Spleen (tissue), 11 donors: ENCODE results near the gene FNBP1. TPM values are rescaled to one million over a fixed set of nuclear protein-coding genes. Genes with fewer than 3 reads are reported as not detected.
"Not testable (repeated sequence)": the region's sequence is repeated elsewhere in the genome, so short reads cannot be mapped to it uniquely, and the experiment has no call there.

Experiments used
- DNase-seq: peaks from one replicate; pipeline ENCODE4 v3.0.0-alpha.2; 2020
- H3K27ac ChIP-seq, 8 donors: fragments of 200-600 bp; sonication (generic) in 7 of 8; 1 replicate in 4 of 8; 2 replicates in 4 of 8; pipeline versions ENCODE4 v1.5.0 to v1.8.0; 2016 to 2021; ENCODE audit warnings: inconsistent platforms in 4 of 8, mild to moderate bottlenecking in 4 of 8, moderate library complexity in 1 of 8
- H3K27me3 ChIP-seq, 7 donors: fragments of 200-600 bp; sonication (generic) in 6 of 7; replicated peaks in 1 of 7; 1 replicate in 4 of 7; 2 replicates in 3 of 7; pipeline versions ENCODE4 v1.5.0 to v1.8.0; 2016 to 2021; ENCODE audit warnings: inconsistent platforms in 3 of 7, mild to moderate bottlenecking in 1 of 7
- H3K36me3 ChIP-seq, 6 donors: fragments of 200-600 bp; sonication (generic) in 5 of 6; 1 replicate in 4 of 6; 2 replicates in 2 of 6; pipeline versions ENCODE4 v1.5.0 to v1.8.0; 2016 to 2021; ENCODE audit warnings: inconsistent platforms in 2 of 6
- H3K4me1 ChIP-seq, 6 donors: fragments of 200-600 bp; sonication (generic) in 5 of 6; 1 replicate in 3 of 6; 2 replicates in 3 of 6; pipeline versions ENCODE4 v1.5.0 to v1.8.0; 2016 to 2021; ENCODE audit warnings: inconsistent platforms in 3 of 6
- H3K4me3 ChIP-seq, 8 donors: fragments of 200-600 bp; sonication (generic) in 7 of 8; 1 replicate in 4 of 8; 2 replicates in 4 of 8; pipeline versions ENCODE4 v1.5.0 to v1.8.0; 2016 to 2021; ENCODE audit warnings: inconsistent platforms in 4 of 8, mild to moderate bottlenecking in 4 of 8, moderate library complexity in 2 of 8
- H3K9me3 ChIP-seq, 8 donors: fragments of 200-600 bp; sonication (generic) in 7 of 8; 1 replicate in 4 of 8; 2 replicates in 4 of 8; pipeline versions ENCODE4 v1.5.0 to v1.8.0; 2016 to 2021; ENCODE audit warnings: inconsistent platforms in 4 of 8
- CTCF ChIP-seq, 11 experiments: fragments of 200-600 bp in 7 of 11; fragments of 450-650 bp in 4 of 11; sonication (generic) in 4 of 11; IDR thresholded peaks in 8 of 11; conservative IDR thresholded peaks in 3 of 11; 1 replicate in 7 of 11; 2 replicates in 4 of 11; pipeline versions ENCODE4 v1.4.0 to v1.8.0; 2016 to 2021; ENCODE audit warnings: antibody characterized with exemption in 11 of 11, inconsistent platforms in 4 of 11, mild to moderate bottlenecking in 1 of 11
- POLR2A ChIP-seq, 3 donors: fragments of 450-650 bp; IDR thresholded peaks; one replicate each; pipeline ENCODE4 v1.5.1; 2017; ENCODE audit warnings: antibody characterized with exemption in 3 of 3, mild to moderate bottlenecking in 1 of 3
- POLR2AphosphoS5 ChIP-seq, 3 donors: sonication (generic); formaldehyde crosslinking; IDR thresholded peaks; one replicate each; pipeline ENCODE4 v1.5.1; 2017; ENCODE audit warnings: antibody characterized with exemption in 3 of 3
- WGBS, 5 donors: extraction: QIAGEN DNeasy Blood & Tissue Kit in 3 of 5; methylation state at CpG; one replicate each; pipeline versions ENCODE4 v1.1.5 to v1.1.7; 2013 to 2018; 5-methylcytosine and 5-hydroxymethylcytosine counted together
- intact Hi-C: fragments of 100-400 bp; cut with DNase I; formaldehyde crosslinking; loops from one replicate; pipeline ENCODE4 v1.15.0; 2023; ENCODE audit warnings: low total_unique reads
- polyA plus RNA-seq, 3 donors: library from polyadenylated mRNA; stranded (reverse); fragments of 200-250 nt; gene quantifications; one replicate each; pipeline ENCODE4 v1.2.1, GENCODE V29; 2013
- total RNA-seq, 7 donors: library from RNA; depleted of rRNA in 3 of 7; stranded (reverse); fragments of >200 nt in 3 of 7; fragmentation: NEBNext Ultra II Directional in 4 of 7; extraction: Animal tissue kit (Norgen Biotek cat#: 25700) in 4 of 7; gene quantifications; one replicate each; pipeline versions ENCODE4 v1.1.0 to v1.2.1, GENCODE V29; 2016 to 2021
- donor health status: healthy with polysubstance abuse.
- donor health status: DM: no; HTN: no; CAD: no; lungs with moderate emphysema.
- donor health status: DM: no; HTN: no; CAD: no.
- donor health status: Bipolar disorder and iron deficiency.
- donor health status: healthy.
- donor health status: DM: no; HTN: no; CAD: no.
- donor health status: DM: yes; HTN: yes; CAD: no.

The FNBP1 gene
- total and polyA plus RNA-seq, 10 donors: 40.6 to 156 (median 146) TPM

- Histone ChIP-seq H3K9me3 (peaks cover 0 to 10% (median 6%) of the 10 kb centered on the region in 8 donors), H3K27ac (peak overlapping the region in 3 of 8 donors; percentile 25 to 76 (median 44))
These were observed 22.4 kb downstream of the FNBP1 start for GRCh38 chr9:130020618-130021017.

GRCh38 chr9:130018265-130018664 lies 24.7 kb downstream of the FNBP1 start:
- no peak overlapping the region for H3K4me3 ChIP-seq
- intact Hi-C loops: no loop called here
- DNase-seq: no peak
- WGBS, 5 donors: 72 to 89% (median 77%) methylated on average over 4 of the region's 4 CpGs
- H3K27ac ChIP-seq: peak overlapping the region in 1 of 8 donors; percentile 9
- H3K27me3 ChIP-seq: no peaks in the 10 kb centered on the region
- H3K36me3 ChIP-seq: peaks cover 0 to 21% (median 2%) of the 10 kb centered on the region in 6 donors
- H3K4me1 ChIP-seq: peaks cover 18 to 92% (median 63%) of the 10 kb centered on the region in 6 donors
- peaks cover 0 to 11% (median 6%) of the 10 kb centered on the region in 8 donors for H3K9me3 ChIP-seq
- no peak for TF ChIP-seq POLR2AphosphoS5 (IDR thresholded peaks at IDR 0.05)
- TF ChIP-seq CTCF (IDR thresholded peaks at IDR 0.05 in 8 of 11, conservative IDR thresholded peaks at IDR 0.05 in 3 of 11): no peak
- no peak for TF ChIP-seq POLR2A (IDR thresholded peaks at IDR 0.05)

More at GRCh38 chr9:130020618-130021017, 22.4 kb downstream of the FNBP1 start:
- intact Hi-C loops: no loop called here
- no peak overlapping the region for H3K4me3 ChIP-seq
- H3K4me1 ChIP-seq: peaks cover 18 to 93% (median 76%) of the 10 kb centered on the region in 6 donors
- no peaks in the 10 kb centered on the region for H3K27me3 ChIP-seq
- no peak for TF ChIP-seq POLR2A (IDR thresholded peaks at IDR 0.05)
- TF ChIP-seq POLR2AphosphoS5 (IDR thresholded peaks at IDR 0.05): no peak
- TF ChIP-seq CTCF (IDR thresholded peaks at IDR 0.05 in 8 of 11, conservative IDR thresholded peaks at IDR 0.05 in 3 of 11): no peak
- no peak for DNase-seq
- peaks cover 0 to 21% (median 2%) of the 10 kb centered on the region in 6 donors for H3K36me3 ChIP-seq
- WGBS, 5 donors: 58 to 67% (median 65%) methylated on average over 7 of the region's 7 CpGs

GRCh38 chr9:130017510-130017909 lies 25.5 kb downstream of the FNBP1 start:
- DNase-seq, intact Hi-C loops, H3K27me3 ChIP-seq, H3K4me3 ChIP-seq: not testable (repeated sequence)
- WGBS, 5 donors: 85 to 94% (median 90%) methylated on average over 8 of the region's 8 CpGs
- H3K36me3 ChIP-seq: peaks cover 0 to 21% (median 2%) of the 10 kb centered on the region in 6 donors
- peak overlapping the region in 3 of 8 donors; percentile 12 to 43 (median 14) for H3K27ac ChIP-seq
- H3K4me1 ChIP-seq: peaks cover 11 to 92% (median 62%) of the 10 kb centered on the region in 6 donors
- peaks cover 0 to 11% (median 6%) of the 10 kb centered on the region in 8 donors for H3K9me3 ChIP-seq

GRCh38 chr9:130017076-130017475 lies 25.9 kb downstream of the FNBP1 start:
- H3K4me3 ChIP-seq: no peak overlapping the region
- TF ChIP-seq POLR2A (IDR thresholded peaks at IDR 0.05): no peak
- no peak for TF ChIP-seq POLR2AphosphoS5 (IDR thresholded peaks at IDR 0.05)
- no peak for TF ChIP-seq CTCF (IDR thresholded peaks at IDR 0.05 in 8 of 11, conservative IDR thresholded peaks at IDR 0.05 in 3 of 11)
- no peak for DNase-seq
- peaks cover 9 to 92% (median 60%) of the 10 kb centered on the region in 6 donors for H3K4me1 ChIP-seq
- peaks cover 0 to 21% (median 2%) of the 10 kb centered on the region in 6 donors for H3K36me3 ChIP-seq
- WGBS, 5 donors: 60 to 85% (median 77%) methylated on average over 2 of the region's 2 CpGs
- peak overlapping the region in 4 of 8 donors; percentile 12 to 43 (median 18) for H3K27ac ChIP-seq
- no peaks in the 10 kb centered on the region for H3K27me3 ChIP-seq
- peaks cover 0 to 11% (median 6%) of the 10 kb centered on the region in 8 donors for H3K9me3 ChIP-seq
- intact Hi-C loops: no loop called here
